HG02840 (cell line): ENCODE measurements around the gene PLA2G4E.

Experiments used
- ATAC-seq: cut with Tn5 transposase; IDR thresholded peaks from one replicate; pipeline ENCODE4 v1.9.1; 2021; ENCODE audit warnings: mild to moderate bottlenecking, moderate library complexity, moderate number of reproducible peaks; ENCODE audit not compliant: unreplicated experiment, low FRiP score

Gene PLA2G4E

GRCh38 chr15:41995476-41995855 lies 25.4 kb downstream of the PLA2G4E start:
- no peak for ATAC-seq

- ATAC-seq = no peak
Observed at GRCh38 chr15:41994772-41995475, 25.9 kb downstream of the PLA2G4E start.

- no peak for ATAC-seq
Observed at GRCh38 chr15:41994171-41994650, 26.6 kb downstream of the PLA2G4E start.

- ATAC-seq = no peak
Observed at GRCh38 chr15:41993472-41994170, 27.2 kb downstream of the PLA2G4E start.

GRCh38 chr15:41992803-41993190 lies 28.0 kb downstream of the PLA2G4E start:
- no peak for ATAC-seq

GRCh38 chr15:41992151-41992802 lies 28.6 kb downstream of the PLA2G4E start:
- ATAC-seq = no peak

- no peak for ATAC-seq
Observed at GRCh38 chr15:41990691-41991090, 30.2 kb downstream of the PLA2G4E start.

- no peak for ATAC-seq
Observed at GRCh38 chr15:41990243-41990605, 30.6 kb downstream of the PLA2G4E start.

GRCh38 chr15:41989573-41990242 lies 31.1 kb downstream of the PLA2G4E start:
- no peak for ATAC-seq

- ATAC-seq = no peak
Observed at GRCh38 chr15:41988896-41989572, 31.8 kb downstream of the PLA2G4E start.

GRCh38 chr15:41987925-41988275 lies 32.9 kb downstream of the PLA2G4E start:
- no peak for ATAC-seq

GRCh38 chr15:41987246-41987924 lies 33.5 kb downstream of the PLA2G4E start:
- no peak for ATAC-seq

- ATAC-seq = no peak
Observed at GRCh38 chr15:41985236-41986160, 35.3 kb downstream of the PLA2G4E start.

- ATAC-seq = no peak
Observed at GRCh38 chr15:41984622-41985021, 36.2 kb downstream of the PLA2G4E start.

GRCh38 chr15:41983621-41984571 lies 36.9 kb downstream of the PLA2G4E start:
- no peak for ATAC-seq

GRCh38 chr15:41983221-41983620 lies 37.6 kb downstream of the PLA2G4E start:
- no peak for ATAC-seq

GRCh38 chr15:41982133-41982930 lies 38.5 kb downstream of the PLA2G4E start:
- ATAC-seq = no peak
